ENCODE data around the gene IL16.

IL16 gene

GRCh38 chr15:81225161-81225671 lies 28.5 kb downstream of the IL16 start:
- no peaks in the 10 kb centered on the region for H3K9me3 ChIP-seq (ENCODE audit: control insufficient read depth, insufficient read depth, low read length)
- no peak overlapping the region for H3K4me3 ChIP-seq (ENCODE audit: low read length)
- H3K36me3 ChIP-seq (ENCODE audit: control insufficient read depth, insufficient read depth, low read length) = no peaks in the 10 kb centered on the region
- no peaks in the 10 kb centered on the region for H3K4me1 ChIP-seq (ENCODE audit: control insufficient read depth, insufficient read depth, low read length)
- WGBS (ENCODE audit: insufficient coverage, insufficient read length) = no CpG with 5 or more reads among the region's 10 CpGs
- DNase-seq (ENCODE audit: low read depth, low spot score) = no peak
- no peak overlapping the region for H3K27ac ChIP-seq (ENCODE audit: low read length)
- no peaks in the 10 kb centered on the region for H3K27me3 ChIP-seq (ENCODE audit: control insufficient read depth, insufficient read depth, low read length)

- no peaks in the 10 kb centered on the region for H3K4me1 ChIP-seq (ENCODE audit: control insufficient read depth, insufficient read depth, low read length)
- no peaks in the 10 kb centered on the region for H3K36me3 ChIP-seq (ENCODE audit: control insufficient read depth, insufficient read depth, low read length)
- no CpG with 5 or more reads among the region's 5 CpGs for WGBS (ENCODE audit: insufficient coverage, insufficient read length)
- H3K27ac ChIP-seq (ENCODE audit: low read length) = no peak overlapping the region
- no peaks in the 10 kb centered on the region for H3K27me3 ChIP-seq (ENCODE audit: control insufficient read depth, insufficient read depth, low read length)
- H3K9me3 ChIP-seq (ENCODE audit: control insufficient read depth, insufficient read depth, low read length) = no peaks in the 10 kb centered on the region
- H3K4me3 ChIP-seq (ENCODE audit: low read length) = no peak overlapping the region
- no peak for DNase-seq (ENCODE audit: low read depth, low spot score)
Measured at GRCh38 chr15:81227716-81228115, 31.0 kb downstream of the IL16 start.

GRCh38 chr15:81229586-81229985 lies 32.9 kb downstream of the IL16 start:
- Histone ChIP-seq H3K9me3 (ENCODE audit: control insufficient read depth, insufficient read depth, low read length) (no peaks in the 10 kb centered on the region), H3K36me3 (ENCODE audit: control insufficient read depth, insufficient read depth, low read length) (no peaks in the 10 kb centered on the region), H3K27ac (ENCODE audit: low read length) (no peak overlapping the region), H3K4me1 (ENCODE audit: control insufficient read depth, insufficient read depth, low read length) (no peaks in the 10 kb centered on the region), H3K27me3 (ENCODE audit: control insufficient read depth, insufficient read depth, low read length) (no peaks in the 10 kb centered on the region), H3K4me3 (ENCODE audit: low read length) (no peak overlapping the region)
- WGBS (ENCODE audit: insufficient coverage, insufficient read length) = no CpG with 5 or more reads among the region's 3 CpGs
- DNase-seq (ENCODE audit: low read depth, low spot score) = no peak

GRCh38 chr15:81235276-81236123 lies 38.8 kb downstream of the IL16 start:
- no peaks in the 10 kb centered on the region for H3K9me3 ChIP-seq (ENCODE audit: control insufficient read depth, insufficient read depth, low read length)
- no peak for DNase-seq (ENCODE audit: low read depth, low spot score)
- H3K27ac ChIP-seq (ENCODE audit: low read length) = no peak overlapping the region
- no peaks in the 10 kb centered on the region for H3K27me3 ChIP-seq (ENCODE audit: control insufficient read depth, insufficient read depth, low read length)
- no peaks in the 10 kb centered on the region for H3K4me1 ChIP-seq (ENCODE audit: control insufficient read depth, insufficient read depth, low read length)
- no CpG with 5 or more reads among the region's 7 CpGs for WGBS (ENCODE audit: insufficient coverage, insufficient read length)
- H3K36me3 ChIP-seq (ENCODE audit: control insufficient read depth, insufficient read depth, low read length) = no peaks in the 10 kb centered on the region
- no peak overlapping the region for H3K4me3 ChIP-seq (ENCODE audit: low read length)

GRCh38 chr15:81239190-81239589 lies 42.5 kb downstream of the IL16 start:
- DNase-seq (ENCODE audit: low read depth, low spot score) = no peak
- no peaks in the 10 kb centered on the region for H3K9me3 ChIP-seq (ENCODE audit: control insufficient read depth, insufficient read depth, low read length)
- H3K27ac ChIP-seq (ENCODE audit: low read length) = no peak overlapping the region
- H3K36me3 ChIP-seq (ENCODE audit: control insufficient read depth, insufficient read depth, low read length) = no peaks in the 10 kb centered on the region
- no peaks in the 10 kb centered on the region for H3K4me1 ChIP-seq (ENCODE audit: control insufficient read depth, insufficient read depth, low read length)
- no peaks in the 10 kb centered on the region for H3K27me3 ChIP-seq (ENCODE audit: control insufficient read depth, insufficient read depth, low read length)
- H3K4me3 ChIP-seq (ENCODE audit: low read length) = no peak overlapping the region

GRCh38 chr15:81242778-81243177 lies 46.1 kb downstream of the IL16 start:
- Histone ChIP-seq H3K27ac (ENCODE audit: low read length) (no peak overlapping the region), H3K9me3 (ENCODE audit: control insufficient read depth, insufficient read depth, low read length) (no peaks in the 10 kb centered on the region), H3K27me3 (ENCODE audit: control insufficient read depth, insufficient read depth, low read length) (no peaks in the 10 kb centered on the region), H3K4me3 (ENCODE audit: low read length) (no peak overlapping the region), H3K36me3 (ENCODE audit: control insufficient read depth, insufficient read depth, low read length) (no peaks in the 10 kb centered on the region), H3K4me1 (ENCODE audit: control insufficient read depth, insufficient read depth, low read length) (no peaks in the 10 kb centered on the region)
- DNase-seq (ENCODE audit: low read depth, low spot score) = no peak
- WGBS (ENCODE audit: insufficient coverage, insufficient read length) = no CpG with 5 or more reads among the region's 1 CpG

- Histone ChIP-seq H3K9me3 (ENCODE audit: control insufficient read depth, insufficient read depth, low read length) (no peaks in the 10 kb centered on the region), H3K27me3 (ENCODE audit: control insufficient read depth, insufficient read depth, low read length) (no peaks in the 10 kb centered on the region), H3K36me3 (ENCODE audit: control insufficient read depth, insufficient read depth, low read length) (no peaks in the 10 kb centered on the region), H3K4me1 (ENCODE audit: control insufficient read depth, insufficient read depth, low read length) (no peaks in the 10 kb centered on the region), H3K4me3 (ENCODE audit: low read length) (no peak overlapping the region), H3K27ac (ENCODE audit: low read length) (no peak overlapping the region)
- DNase-seq (ENCODE audit: low read depth, low spot score) = no peak
- no CpG with 5 or more reads among the region's 1 CpG for whole genome bisulfite sequencing (ENCODE audit: insufficient coverage, insufficient read length)
Measured at GRCh38 chr15:81244306-81244705, 47.6 kb downstream of the IL16 start.

- no peaks in the 10 kb centered on the region for H3K36me3 ChIP-seq (ENCODE audit: control insufficient read depth, insufficient read depth, low read length)
- H3K9me3 ChIP-seq (ENCODE audit: control insufficient read depth, insufficient read depth, low read length) = no peaks in the 10 kb centered on the region
- no peak overlapping the region for H3K4me3 ChIP-seq (ENCODE audit: low read length)
- no peaks in the 10 kb centered on the region for H3K27me3 ChIP-seq (ENCODE audit: control insufficient read depth, insufficient read depth, low read length)
- WGBS (ENCODE audit: insufficient coverage, insufficient read length) = no CpG with 5 or more reads among the region's 2 CpGs
- no peak overlapping the region for H3K27ac ChIP-seq (ENCODE audit: low read length)
- H3K4me1 ChIP-seq (ENCODE audit: control insufficient read depth, insufficient read depth, low read length) = no peaks in the 10 kb centered on the region
- no peak for DNase-seq (ENCODE audit: low read depth, low spot score)
Measured at GRCh38 chr15:81253846-81254245, 57.2 kb downstream of the IL16 start.

- Histone ChIP-seq H3K9me3 (ENCODE audit: control insufficient read depth, insufficient read depth, low read length) (no peaks in the 10 kb centered on the region), H3K4me3 (ENCODE audit: low read length) (no peak overlapping the region), H3K36me3 (ENCODE audit: control insufficient read depth, insufficient read depth, low read length) (no peaks in the 10 kb centered on the region), H3K27ac (ENCODE audit: low read length) (no peak overlapping the region), H3K27me3 (ENCODE audit: control insufficient read depth, insufficient read depth, low read length) (no peaks in the 10 kb centered on the region), H3K4me1 (ENCODE audit: control insufficient read depth, insufficient read depth, low read length) (no peaks in the 10 kb centered on the region)
- DNase-seq (ENCODE audit: low read depth, low spot score) = no peak
- WGBS (ENCODE audit: insufficient coverage, insufficient read length) = no CpG with 5 or more reads among the region's 5 CpGs
Measured at GRCh38 chr15:81254277-81254915, 57.7 kb downstream of the IL16 start.

- H3K4me3 ChIP-seq (ENCODE audit: low read length) = no peak overlapping the region
- no peak for DNase-seq (ENCODE audit: low read depth, low spot score)
- H3K4me1 ChIP-seq (ENCODE audit: control insufficient read depth, insufficient read depth, low read length) = no peaks in the 10 kb centered on the region
- no peaks in the 10 kb centered on the region for H3K36me3 ChIP-seq (ENCODE audit: control insufficient read depth, insufficient read depth, low read length)
- no peak overlapping the region for H3K27ac ChIP-seq (ENCODE audit: low read length)
- H3K9me3 ChIP-seq (ENCODE audit: control insufficient read depth, insufficient read depth, low read length) = no peaks in the 10 kb centered on the region
- WGBS (ENCODE audit: insufficient coverage, insufficient read length) = no CpG with 5 or more reads among the region's 3 CpGs
- H3K27me3 ChIP-seq (ENCODE audit: control insufficient read depth, insufficient read depth, low read length) = no peaks in the 10 kb centered on the region
Measured at GRCh38 chr15:81254916-81255290, 58.2 kb downstream of the IL16 start.
